ENCODE results near the gene CPED1. TPM values are rescaled to one million over a fixed set of nuclear protein-coding genes. Genes with fewer than 3 reads are reported as not detected.

Gene CPED1
- total RNA-seq, 1 donor from 2014 or later, result not detected

- no peaks in the 10 kb centered on the region for H3K4me1 ChIP-seq
- TF ChIP-seq CTCF (IDR thresholded peaks at IDR 0.05) (no peak), EZH2 (IDR thresholded peaks at IDR 0.05) (no peak), EZH2phosphoT487 (IDR thresholded peaks at IDR 0.05) (no peak)
- H3K4me2 ChIP-seq, result no peak overlapping the region
- no peak overlapping the region for H3K27ac ChIP-seq
- H3K79me2 ChIP-seq (ENCODE audit: low read depth), result no peaks in the 10 kb centered on the region
- Mint-ChIP-seq H3K36me3 (no peaks in the 10 kb centered on the region), H3K9me3 (peaks cover 13% of the 10 kb centered on the region), H3K27me3 (ENCODE audit: insufficient read depth, low read depth) (peaks cover 14% of the 10 kb centered on the region), H3K27ac (no peak overlapping the region), H3K4me1 (peaks cover 3% of the 10 kb centered on the region), H3K4me3 (no peak overlapping the region)
- no peak overlapping the region for H3K4me3 ChIP-seq
- H4K20me1 ChIP-seq (ENCODE audit: low read depth), result no peaks in the 10 kb centered on the region
- H3F3A ChIP-seq (ENCODE audit: low read depth), result no peaks in the 10 kb centered on the region
- no peak overlapping the region for H3K9ac ChIP-seq
- DNase-seq (ENCODE audit: low spot score), result no peak
- H2AFZ ChIP-seq (replicated peaks), result peak overlapping the region; percentile 20
- H3K36me3 ChIP-seq, result no peaks in the 10 kb centered on the region
- H3K27me3 ChIP-seq, result peaks cover 19% of the 10 kb centered on the region
- H3K9me3 ChIP-seq (ENCODE audit: low read depth), result no peaks in the 10 kb centered on the region
These were observed 335.2 kb downstream of the CPED1 start for GRCh38 chr7:121323515-121324302.

GRCh38 chr7:121327671-121328070 is 339.2 kb downstream of the CPED1 start:
- H3K4me3 Mint-ChIP-seq, result peak overlapping the region; percentile 86
- TF ChIP-seq EZH2 (IDR thresholded peaks at IDR 0.05), result no peak
- TF ChIP-seq CTCF (IDR thresholded peaks at IDR 0.05), result no peak
- no peak for TF ChIP-seq EZH2phosphoT487 (IDR thresholded peaks at IDR 0.05)
- peaks cover 59% of the 10 kb centered on the region for H3K27me3 ChIP-seq

GRCh38 chr7:121328508-121329190 is 340.1 kb downstream of the CPED1 start, which contains the start of gene WNT16:
Gene WNT16 (plus strand): TSS chr7:121329000. CDS start chr7:121329293, 293 bp downstream.
- Histone ChIP-seq H3F3A (ENCODE audit: low read depth) (peaks cover 18% of the 10 kb centered on the region), H3K36me3 (no peaks in the 10 kb centered on the region), H3K4me2 (peak within 1 kb of the TSS; percentile 82), H3K9me3 (ENCODE audit: low read depth) (no peaks in the 10 kb centered on the region), H3K4me3 (peak within 1 kb of the TSS; percentile 50), H3K79me2 (ENCODE audit: low read depth) (no peaks in the 10 kb centered on the region), H3K27ac (no peak within 1 kb of the TSS), H3K9ac (no peak within 1 kb of the TSS), H3K4me1 (peaks cover 5% of the 10 kb centered on the region), H4K20me1 (ENCODE audit: low read depth) (no peaks in the 10 kb centered on the region), H3K27me3 (peaks cover 67% of the 10 kb centered on the region), H2AFZ (replicated peaks) (peak within 1 kb of the TSS; percentile 2)
- peak; percentile 74 for DNase-seq (ENCODE audit: low spot score)
- H3K27me3 Mint-ChIP-seq (ENCODE audit: insufficient read depth, low read depth), result peaks cover 39% of the 10 kb centered on the region
- no peak for TF ChIP-seq EZH2 (IDR thresholded peaks at IDR 0.05)
- no peak for TF ChIP-seq CTCF (IDR thresholded peaks at IDR 0.05)
- no peak for TF ChIP-seq EZH2phosphoT487 (IDR thresholded peaks at IDR 0.05)
- peaks cover 11% of the 10 kb centered on the region for H3K9me3 Mint-ChIP-seq
- H3K36me3 Mint-ChIP-seq, result no peaks in the 10 kb centered on the region
- H3K4me3 Mint-ChIP-seq, result peak within 1 kb of the TSS; percentile 86
- no peak within 1 kb of the TSS for H3K27ac Mint-ChIP-seq
- peaks cover 16% of the 10 kb centered on the region for H3K4me1 Mint-ChIP-seq

More at GRCh38 chr7:121327671-121328070, 339.2 kb downstream of the CPED1 start:
- peaks cover 11% of the 10 kb centered on the region for H3K9me3 Mint-ChIP-seq
- Histone ChIP-seq H3K79me2 (ENCODE audit: low read depth) (no peaks in the 10 kb centered on the region), H3K36me3 (no peaks in the 10 kb centered on the region), H3K4me3 (no peak overlapping the region), H3F3A (ENCODE audit: low read depth) (peaks cover 18% of the 10 kb centered on the region), H3K4me2 (no peak overlapping the region), H2AFZ (replicated peaks) (no peak overlapping the region), H3K9me3 (ENCODE audit: low read depth) (no peaks in the 10 kb centered on the region), H3K4me1 (peaks cover 5% of the 10 kb centered on the region), H4K20me1 (ENCODE audit: low read depth) (no peaks in the 10 kb centered on the region), H3K9ac (no peak overlapping the region), H3K27ac (no peak overlapping the region)
- H3K27ac Mint-ChIP-seq, result no peak overlapping the region
- no peak for DNase-seq (ENCODE audit: low spot score)
- H3K27me3 Mint-ChIP-seq (ENCODE audit: insufficient read depth, low read depth), result peaks cover 39% of the 10 kb centered on the region
- peaks cover 16% of the 10 kb centered on the region for H3K4me1 Mint-ChIP-seq
- H3K36me3 Mint-ChIP-seq, result no peaks in the 10 kb centered on the region
